Hematopoietic multipotent progenitor cell treated with erythropoietin and hydrocortisone succinate and interleukin-3 and kit ligand, for 6 days (in vitro differentiated cells): ENCODE measurements around the gene SPACA5.
"Not testable (repeated sequence)": the region's sequence is repeated elsewhere in the genome, so short reads cannot be mapped to it uniquely, and the experiment has no call there.

Experiments
- DNase-seq: peaks from one replicate; pipeline ENCODE4 v3.0.0-alpha.2; 2015

The SPACA5 gene

GRCh38 chrX:48022100-48022499, 15.3 kb downstream of the SPACA5 start:
- DNase-seq: no peak

GRCh38 chrX:48022738-48023137, 15.9 kb downstream of the SPACA5 start:
- DNase-seq: no peak

GRCh38 chrX:48025561-48025960, 18.8 kb downstream of the SPACA5 start:
- DNase-seq: peak; percentile 84

- DNase-seq: not testable (repeated sequence)
Measured at GRCh38 chrX:48027545-48027944, 20.8 kb downstream of the SPACA5 start.

GRCh38 chrX:48028091-48028490, 21.3 kb downstream of the SPACA5 start:
- DNase-seq: no peak

- DNase-seq: no peak
Measured at GRCh38 chrX:48030237-48030636, 23.4 kb downstream of the SPACA5 start.

GRCh38 chrX:48030641-48031173, 23.9 kb downstream of the SPACA5 start:
- not testable (repeated sequence) for DNase-seq

- DNase-seq: no peak
Measured at GRCh38 chrX:48035891-48036290, 29.1 kb downstream of the SPACA5 start.

GRCh38 chrX:48043056-48043455, 36.3 kb downstream of the SPACA5 start:
- DNase-seq: no peak

GRCh38 chrX:48045410-48046311, 38.9 kb downstream of the SPACA5 start:
- DNase-seq: no peak

- DNase-seq: no peak
Measured at GRCh38 chrX:48046846-48047245, 40.1 kb downstream of the SPACA5 start.

- DNase-seq: no peak
Measured at GRCh38 chrX:48058621-48059295, 52.0 kb downstream of the SPACA5 start.

- DNase-seq: no peak
Measured at GRCh38 chrX:48059296-48059639, 52.5 kb downstream of the SPACA5 start.
